ENCODE results near the gene SENP5. TPM values are rescaled to one million over a fixed set of nuclear protein-coding genes. Genes with fewer than 3 reads are reported as not detected.

The SENP5 gene
- total and polyA plus RNA-seq, 2 of the 8 experiments (the other 6 are each of a cell fraction or from before 2014, with no cell fraction given) = 6.7 to 27.3 TPM

- H4K5ac ChIP-seq (ENCODE audit: insufficient read length, low read depth, low read length) = no peak overlapping the region
- WGBS, 2 experiments (ENCODE audit: extremely low coverage in 1 of 2, insufficient coverage in 1 of 2, insufficient read length in 1 of 2, insufficient replicate concordance in 2 of 2, low coverage in 1 of 2, low lambda C conversion rate in 2 of 2, missing lambda C conversion rate in 1 of 2) = 96% methylated on average over 6 of the region's 6 CpGs; no CpG with 5 or more reads in 1 of the 2 experiments
- no peak for DNase-seq (ENCODE audit: low read depth in 1 of 2, low spot score in 2 of 2)
Observed at GRCh38 chr3:196821806-196822355, 45.8 kb upstream of the SENP5 start.

More at GRCh38 chr3:196821806-196822355, 45.8 kb upstream of the SENP5 start:
- no peak overlapping the region for H3K18ac ChIP-seq (ENCODE audit: extremely low read depth, low read length)
- no peak overlapping the region for H3K14ac ChIP-seq (ENCODE audit: insufficient read length)
- no peak overlapping the region for H3K4me3 ChIP-seq (ENCODE audit: extremely low read depth in 1 of 4, insufficient read depth in 2 of 4, low read depth in 3 of 4, low read length in 4 of 4)
- no peak overlapping the region for H4K91ac ChIP-seq (replicated peaks; ENCODE audit: insufficient read length, low read length)
- no peak overlapping the region for H3K23ac ChIP-seq (ENCODE audit: insufficient read length)
- ChIA-PET CTCF (ENCODE audit: partially characterized antibody) (interaction anchor here (0.6 kb wide), 1 partner anchor 40 kb away, joined by 3 read pairs; no protein-coding TSS in a partner anchor), POLR2A (ENCODE audit: partially characterized antibody) (no interaction called here)
- H3K9me3 ChIP-seq (ENCODE audit: insufficient read depth in 2 of 2, low read depth in 1 of 2, low read length in 1 of 2) = no peaks in the 10 kb centered on the region
- no peak overlapping the region for H2BK120ac ChIP-seq (replicated peaks; ENCODE audit: low read depth, low read length)
- H3K23me2 ChIP-seq (ENCODE audit: low read depth, low read length) = no peaks in the 10 kb centered on the region
- H3K4me1 ChIP-seq (replicated peaks in 1 of 4; ENCODE audit: control insufficient read depth in 3 of 4, insufficient read depth in 4 of 4, low read length in 3 of 4) = no peaks in the 10 kb centered on the region
- peaks cover 0 to 1% of the 10 kb centered on the region in 2 experiments for H4K20me1 ChIP-seq (replicated peaks in 1 of 2; ENCODE audit: control insufficient read depth in 1 of 2, insufficient read depth in 2 of 2, low read length in 2 of 2)
- no peak overlapping the region for H2BK12ac ChIP-seq (ENCODE audit: low read depth, low read length)
- no peak overlapping the region for H4K8ac ChIP-seq (ENCODE audit: extremely low read depth, insufficient read depth, low read length)
- no peaks in the 10 kb centered on the region for H3K27me3 ChIP-seq (replicated peaks in 1 of 4; ENCODE audit: control insufficient read depth in 3 of 4, extremely low read depth in 1 of 4, insufficient read depth in 3 of 4, low read length in 3 of 4)
- no peak overlapping the region for H3K56ac ChIP-seq (replicated peaks; ENCODE audit: insufficient read length, low read depth, low read length)
- no peak overlapping the region for H2BK20ac ChIP-seq (ENCODE audit: low read length)
- TF ChIP-seq SIRT6 (IDR thresholded peaks at IDR 0.05; ENCODE audit: low read length) = no peak
- TF ChIP-seq MAX (IDR thresholded peaks at IDR 0.05) = no peak
- TF ChIP-seq JUND (IDR thresholded peaks at IDR 0.05; ENCODE audit: low read length) = no peak
- TF ChIP-seq CHD1 (IDR thresholded peaks at IDR 0.05; ENCODE audit: low read depth, low read length) = no peak
- TF ChIP-seq SIX5 (IDR thresholded peaks at IDR 0.05; ENCODE audit: low read depth, low read length) = no peak
- TF ChIP-seq NANOG (IDR thresholded peaks at IDR 0.05; ENCODE audit: insufficient read depth, low read depth, low read length, poor library complexity, severe bottlenecking) = no peak
- no peak for TF ChIP-seq RXRA (IDR thresholded peaks at IDR 0.05; ENCODE audit: insufficient read depth, low read depth, low read length)
- TF ChIP-seq SIN3A (conservative IDR thresholded peaks at IDR 0.05 in 1 of 2, IDR thresholded peaks at IDR 0.05 in 1 of 2; ENCODE audit: low read depth in 1 of 2, low read length in 2 of 2) = no peak
- no peak for TF ChIP-seq CHD2 (IDR thresholded peaks at IDR 0.05; ENCODE audit: low read length)
- TF ChIP-seq HDAC2 (IDR thresholded peaks at IDR 0.05; ENCODE audit: borderline replicate concordance in 1 of 2, low read depth in 2 of 2, low read length in 2 of 2) = no peak
- TF ChIP-seq ZNF274 (IDR thresholded peaks at IDR 0.05; ENCODE audit: borderline replicate concordance, extremely low read depth, low read length) = no peak
- no peak overlapping the region for H3K4me2 ChIP-seq (ENCODE audit: insufficient read depth in 1 of 2, low read depth in 2 of 2, low read length in 2 of 2)
- FAIRE-seq = no peak
- no peaks in the 10 kb centered on the region for H3K79me2 ChIP-seq (ENCODE audit: control insufficient read depth in 1 of 2, insufficient read depth in 2 of 2, low read length in 2 of 2)
- H3K9ac ChIP-seq (replicated peaks in 1 of 4; ENCODE audit: extremely low read depth in 1 of 4, low read depth in 3 of 4, low read length in 3 of 4) = no peak overlapping the region
- no peak overlapping the region for H3K4ac ChIP-seq (replicated peaks; ENCODE audit: insufficient read length, low read depth, low read length)
- H3K27ac ChIP-seq (ENCODE audit: low read depth, low read length) = no peak overlapping the region
- H2AK5ac ChIP-seq (ENCODE audit: low read depth, low read length) = no peak overlapping the region
- H2BK5ac ChIP-seq (ENCODE audit: low read depth, low read length) = no peak overlapping the region
- H2AFZ ChIP-seq (ENCODE audit: low read length) = no peak overlapping the region
- H3K36me3 ChIP-seq (ENCODE audit: control insufficient read depth in 2 of 4, insufficient read depth in 4 of 4, low read length in 3 of 4) = peaks cover 15 to 77% (median 40%) of the 10 kb centered on the region in 4 experiments
- no peaks in the 10 kb centered on the region for H3K79me1 ChIP-seq (ENCODE audit: low read depth, low read length)
- H2BK15ac ChIP-seq (ENCODE audit: low read length) = no peak overlapping the region
